CD4-positive, alpha-beta T cell treated with Interleukin-15 for 1 hour (primary cell): Measurements from ENCODE around the gene TRAP1.

ENCODE experiments used
- DNase-seq: peaks from one replicate; pipeline ENCODE4 v3.0.0-alpha.2; 2020

Gene TRAP1

GRCh38 chr16:3717235-3718018 lies at the start of gene TRAP1:
TRAP1 (minus strand) TSS chr16:3717524; CDS start chr16:3717508, 16 bp downstream.
- peak; percentile 91 for DNase-seq

GRCh38 chr16:3766177-3766576 lies 48.9 kb upstream of the TRAP1 start:
- no peak for DNase-seq

GRCh38 chr16:3764409-3764808 lies 47.1 kb upstream of the TRAP1 start:
- no peak for DNase-seq

GRCh38 chr16:3762107-3762750 lies 44.9 kb upstream of the TRAP1 start:
- no peak for DNase-seq

GRCh38 chr16:3761375-3762106 lies 44.2 kb upstream of the TRAP1 start:
- DNase-seq: no peak

- no peak for DNase-seq
Observed at GRCh38 chr16:3760518-3760917, 43.2 kb upstream of the TRAP1 start.

- no peak for DNase-seq
Observed at GRCh38 chr16:3759736-3760135, 42.4 kb upstream of the TRAP1 start.

GRCh38 chr16:3756113-3756512 lies 38.8 kb upstream of the TRAP1 start:
- DNase-seq: no peak

GRCh38 chr16:3755249-3755648 lies 37.9 kb upstream of the TRAP1 start:
- no peak for DNase-seq

- DNase-seq: no peak
Observed at GRCh38 chr16:3754772-3755171, 37.4 kb upstream of the TRAP1 start.

- no peak for DNase-seq
Observed at GRCh38 chr16:3754081-3754703, 36.9 kb upstream of the TRAP1 start.

- DNase-seq: no peak
Observed at GRCh38 chr16:3752984-3753383, 35.7 kb upstream of the TRAP1 start.

- no peak for DNase-seq
Observed at GRCh38 chr16:3751878-3752277, 34.6 kb upstream of the TRAP1 start.

GRCh38 chr16:3748307-3748706 lies 31.0 kb upstream of the TRAP1 start:
- DNase-seq: no peak

GRCh38 chr16:3745751-3746355 lies 28.5 kb upstream of the TRAP1 start:
- no peak for DNase-seq

GRCh38 chr16:3744018-3744417 lies 26.7 kb upstream of the TRAP1 start:
- DNase-seq: no peak

GRCh38 chr16:3740934-3741333 lies 23.6 kb upstream of the TRAP1 start:
- no peak for DNase-seq

- no peak for DNase-seq
Observed at GRCh38 chr16:3740186-3740585, 22.9 kb upstream of the TRAP1 start.

- DNase-seq: no peak
Observed at GRCh38 chr16:3739636-3740035, 22.3 kb upstream of the TRAP1 start.

- no peak for DNase-seq
Observed at GRCh38 chr16:3738541-3738940, 21.2 kb upstream of the TRAP1 start.

GRCh38 chr16:3738128-3738527 lies 20.8 kb upstream of the TRAP1 start:
- no peak for DNase-seq

- DNase-seq: no peak
Observed at GRCh38 chr16:3737181-3737580, 19.9 kb upstream of the TRAP1 start.

- DNase-seq: no peak
Observed at GRCh38 chr16:3736116-3736515, 18.8 kb upstream of the TRAP1 start.
